ENCODE measurements around the gene HNRNPLL. TPM values are rescaled to one million over a fixed set of nuclear protein-coding genes. Genes with fewer than 3 reads are reported as not detected.

HNRNPLL gene
- total and polyA plus RNA-seq, 2 of the 13 experiments (the other 11 are each of a cell fraction or from before 2014, with no cell fraction given) = 49.4 to 103 TPM

GRCh38 chr2:38610851-38611801 lies 8.4 kb upstream of the HNRNPLL start (continued):
- TF ChIP-seq ZNF24 (IDR thresholded peaks at IDR 0.05) (peak; percentile 69), KAT2B (IDR thresholded peaks at IDR 0.05; ENCODE audit: borderline replicate concordance, low read depth, low read length) (peak; percentile 94), ERF (CRISPR knock-in tag; IDR thresholded peaks at IDR 0.05) (0 out of 2 replicates have a peak, but pooled peaks have one; percentile 44), PAXIP1 (CRISPR knock-in tag; conservative IDR thresholded peaks at IDR 0.05) (peak; percentile 96), ISL2 (CRISPR knock-in tag; IDR thresholded peaks at IDR 0.05) (peak; percentile 92), JUND (CRISPR knock-in tag; IDR thresholded peaks at IDR 0.05) (peak; percentile 45; the same call in 1 of the 2 replicates), FOSL1 (CRISPR knock-in tag; IDR thresholded peaks at IDR 0.05; ENCODE audit: borderline replicate concordance) (peak; percentile 48; the same call in 1 of the 2 replicates), GABPB1 (CRISPR knock-in tag; IDR thresholded peaks at IDR 0.05) (no peak), HOMEZ (CRISPR knock-in tag; IDR thresholded peaks at IDR 0.05; ENCODE audit: low read depth) (peak; percentile 39; the same call in 1 of the 2 replicates), MLXIP (CRISPR knock-in tag; IDR thresholded peaks at IDR 0.05; ENCODE audit: borderline replicate concordance) (no peak), ISX (CRISPR knock-in tag; conservative IDR thresholded peaks at IDR 0.05) (no peak), ZNF382 (CRISPR knock-in tag; IDR thresholded peaks at IDR 0.05; ENCODE audit: borderline replicate concordance) (no peak), ZBTB2 (CRISPR knock-in tag; IDR thresholded peaks at IDR 0.05; ENCODE audit: low read depth) (no peak), ZBTB39 (CRISPR knock-in tag; IDR thresholded peaks at IDR 0.05) (no peak)
